Spleen (tissue), 7 donors: ENCODE measurements around the gene FGF14.

Source experiments
- CTCF ChIP-seq, 11 experiments: fragments of 200-600 bp in 7 of 11; fragments of 450-650 bp in 4 of 11; sonication (generic) in 4 of 11; IDR thresholded peaks in 8 of 11; conservative IDR thresholded peaks in 3 of 11; 1 replicate in 7 of 11; 2 replicates in 4 of 11; pipeline versions ENCODE4 v1.4.0 to v1.8.0; 2016 to 2021; ENCODE audit warnings: antibody characterized with exemption in 11 of 11, inconsistent platforms in 4 of 11, mild to moderate bottlenecking in 1 of 11
- POLR2A ChIP-seq, 3 donors: fragments of 450-650 bp; IDR thresholded peaks; one replicate each; pipeline ENCODE4 v1.5.1; 2017; ENCODE audit warnings: antibody characterized with exemption in 3 of 3, mild to moderate bottlenecking in 1 of 3
- POLR2AphosphoS5 ChIP-seq, 3 donors: sonication (generic); formaldehyde crosslinking; IDR thresholded peaks; one replicate each; pipeline ENCODE4 v1.5.1; 2017; ENCODE audit warnings: antibody characterized with exemption in 3 of 3
- donor health status: DM: no; HTN: no; CAD: no; lungs with moderate emphysema.
- donor health status: DM: no; HTN: no; CAD: no.
- donor health status: DM: no; HTN: no; CAD: no.

- TF ChIP-seq CTCF (IDR thresholded peaks at IDR 0.05 in 8 of 11, conservative IDR thresholded peaks at IDR 0.05 in 3 of 11) (no peak), POLR2A (IDR thresholded peaks at IDR 0.05) (no peak), POLR2AphosphoS5 (IDR thresholded peaks at IDR 0.05) (no peak)
These were observed at the start of gene FGF14 for GRCh38 chr13:102401766-102402165.
